Activated T-helper 1 cell treated with anti-CD3 and anti-CD28 coated beads, Interleukin-2, amount 50 U/mL, for 16 hours (primary cell): ENCODE results near the gene ZNF804B.

Experiments
- DNase-seq, 2 donors: peaks; one replicate each; pipeline ENCODE4 v3.0.0-alpha.2; 2020; ENCODE audit warnings: low read depth in 1 of 2, low spot score in 1 of 2

The ZNF804B gene

GRCh38 chr7:89247207-89247606 is 487.7 kb downstream of the ZNF804B start:
- DNase-seq, result no peak

- no peak for DNase-seq
These were observed 499.6 kb downstream of the ZNF804B start for GRCh38 chr7:89259085-89259484.

- DNase-seq, result no peak
These were observed 504.6 kb downstream of the ZNF804B start for GRCh38 chr7:89264126-89264525.

GRCh38 chr7:89265631-89266030 is 506.1 kb downstream of the ZNF804B start:
- DNase-seq, result no peak

GRCh38 chr7:89283302-89283701 is 523.8 kb downstream of the ZNF804B start:
- DNase-seq, result no peak

GRCh38 chr7:89308535-89308934 is 549.0 kb downstream of the ZNF804B start:
- DNase-seq, result no peak

GRCh38 chr7:89311886-89312285 is 552.4 kb downstream of the ZNF804B start:
- no peak for DNase-seq

- DNase-seq, result no peak
These were observed 553.1 kb downstream of the ZNF804B start for GRCh38 chr7:89312551-89312950.

GRCh38 chr7:89316584-89317251 is 557.2 kb downstream of the ZNF804B start:
- no peak for DNase-seq

GRCh38 chr7:89332026-89332425 is 572.5 kb downstream of the ZNF804B start:
- DNase-seq, result no peak

- DNase-seq, result no peak
These were observed 575.3 kb downstream of the ZNF804B start for GRCh38 chr7:89334797-89335196.

GRCh38 chr7:89335490-89335889 is 576.0 kb downstream of the ZNF804B start:
- DNase-seq, result no peak

GRCh38 chr7:89336121-89336520 is 576.6 kb downstream of the ZNF804B start:
- DNase-seq, result no peak

- DNase-seq, result no peak
These were observed 580.2 kb downstream of the ZNF804B start for GRCh38 chr7:89339748-89340147.

GRCh38 chr7:89357121-89357520 is 597.6 kb downstream of the ZNF804B start:
- no peak for DNase-seq

GRCh38 chr7:89377219-89377618 is 617.7 kb downstream of the ZNF804B start:
- DNase-seq, result no peak

GRCh38 chr7:89385411-89385810 is 625.9 kb downstream of the ZNF804B start:
- DNase-seq, result no peak
